OCI-LY7 (cell line): Measurements from ENCODE around the gene RAB19. TPM values are rescaled to one million over a fixed set of nuclear protein-coding genes. Genes with fewer than 3 reads are reported as not detected.
"Not testable (repeated sequence)": the region's sequence is repeated elsewhere in the genome, so short reads cannot be mapped to it uniquely, and the experiment has no call there.

Experiments used
- BruUV-seq: library from RNA; stranded (reverse); fragments of 400-500 nt; replicated peaks from 2 replicates; lab custom pipeline; 2021; lab: Mats Ljungman, UMichigan
- CTCF ChIA-PET: fragments of 300-600 bp; sonication (Branson Sonifier 250); formaldehyde crosslinking; loops from one replicate; lab custom pipeline; 2022; ENCODE audit warnings: antibody characterized with exemption; ENCODE audit not compliant: unreplicated experiment; lab: Charles Lee
- POLR2A ChIA-PET: fragments of 300-600 bp; sonication (Branson Sonifier 250); formaldehyde crosslinking; loops from one replicate; lab custom pipeline; 2022; ENCODE audit warnings: antibody characterized with exemption; lab: Charles Lee
- DNase-seq: peaks from one replicate; pipeline ENCODE4 v3.0.0-alpha.2; 2015; ENCODE audit warnings: low spot score
- H2AFZ ChIP-seq: fragments of 200-600 bp; sonication (generic), shearing (Covaris generic); 2 replicates; pipeline ENCODE4 v1.6.1; 2014; ENCODE audit warnings: mild to moderate bottlenecking, antibody characterized with exemption, low read length, moderate library complexity
- H3K27ac ChIP-seq: fragments of 200-600 bp; sonication (generic); 2 replicates; pipeline ENCODE4 v1.5.1; 2014; ENCODE audit warnings: mixed run types, low read depth, mild to moderate bottlenecking, moderate library complexity, low read length, inconsistent platforms; ENCODE audit not compliant: poor library complexity, severe bottlenecking
- H3K36me3 ChIP-seq: fragments of 200-600 bp; sonication (generic); 2 replicates; pipeline ENCODE4 v1.6.1; 2014; ENCODE audit warnings: mild to moderate bottlenecking, antibody characterized with exemption, low read length, moderate library complexity, mixed read lengths; ENCODE audit not compliant: insufficient read depth
- H3K4me1 ChIP-seq: fragments of 200-600 bp; sonication (generic); 2 replicates; pipeline ENCODE4 v1.5.1; 2014; ENCODE audit warnings: mild to moderate bottlenecking, low read length; ENCODE audit not compliant: insufficient read depth, poor library complexity, severe bottlenecking
- H3K4me2 ChIP-seq: fragments of 200-600 bp; sonication (generic); 2 replicates; pipeline ENCODE4 v1.6.1; 2014; ENCODE audit warnings: mild to moderate bottlenecking, low read length
- H3K4me3 ChIP-seq: fragments of 200-600 bp; sonication (generic); 2 replicates; pipeline ENCODE4 v1.5.1; 2014; ENCODE audit warnings: mild to moderate bottlenecking, low read depth, low read length; ENCODE audit not compliant: poor library complexity, severe bottlenecking
- H3K79me2 ChIP-seq: fragments of 200-600 bp; sonication (generic); 2 replicates; pipeline ENCODE4 v1.6.1; 2016; ENCODE audit warnings: low read depth, mild to moderate bottlenecking, low read length, moderate library complexity, mixed read lengths; ENCODE audit not compliant: insufficient read depth
- H3K9me2 ChIP-seq: fragments of 200-600 bp; sonication (generic); 2 replicates; pipeline ENCODE4 v1.6.1; 2016; ENCODE audit warnings: mild to moderate bottlenecking, low read length, mixed read lengths; ENCODE audit not compliant: insufficient read depth
- H3K9me3 ChIP-seq: fragments of 200-600 bp; sonication (generic); 2 replicates; pipeline ENCODE4 v1.6.1; 2014; ENCODE audit warnings: mild to moderate bottlenecking, mixed run types, low read length, mixed read lengths
- H4K20me1 ChIP-seq: fragments of 200-600 bp; sonication (generic); 2 replicates; pipeline ENCODE4 v1.6.1; 2014; ENCODE audit warnings: mild to moderate bottlenecking, antibody characterized with exemption, low read length, moderate library complexity, mixed read lengths; ENCODE audit not compliant: insufficient read depth
- CTCF ChIP-seq: fragments of 200-600 bp; sonication (generic); conservative IDR thresholded peaks from 2 replicates; pipeline ENCODE4 v1.5.1; 2014; ENCODE audit warnings: mild to moderate bottlenecking, antibody characterized with exemption, low read length, moderate library complexity, mixed read lengths
- EZH2phosphoT487 ChIP-seq: fragments of 200-600 bp; sonication (generic); IDR thresholded peaks from 2 replicates; pipeline ENCODE4 v1.6.1; 2018; ENCODE audit warnings: low read depth, borderline replicate concordance, mild to moderate bottlenecking, mixed run types, antibody characterized with exemption, low read length, moderate library complexity, mixed read lengths
- intact Hi-C: fragments of 100-400 bp; cut with micrococcal nuclease; formaldehyde crosslinking; loops from one replicate; pipeline ENCODE4 v1.10.0; 2022; ENCODE audit not compliant: unreplicated experiment
- total RNA-seq, 2 experiments: library from RNA; depleted of rRNA in 1 of 2; stranded (reverse); fragments of >200 nt in 1 of 2; shearing (Covaris generic) in 1 of 2; gene quantifications; 2 replicates each; pipeline ENCODE4 v1.2.3, GENCODE V29; 2014 to 2022

Gene RAB19
- total RNA-seq, 2 experiments from 2014 or later, result not detected

GRCh38 chr7:140404565-140405065 is 757 bp downstream of the RAB19 start:
- DNase-seq, result no peak
- Histone ChIP-seq H3K4me2 (no peak overlapping the region; the same call in 1 of the 2 replicates), H4K20me1 (no peaks in the 10 kb centered on the region), H3K79me2 (no peaks in the 10 kb centered on the region), H3K36me3 (no peaks in the 10 kb centered on the region), H3K4me3 (no peak overlapping the region), H3K9me3 (no peaks in the 10 kb centered on the region), H3K9me2 (no peaks in the 10 kb centered on the region), H2AFZ (no peak overlapping the region), H3K27ac (no peak overlapping the region), H3K4me1 (no peaks in the 10 kb centered on the region)
- BruUV-seq, result no TSS peak
- TF ChIP-seq EZH2phosphoT487, result no peak
- TF ChIP-seq CTCF, result no peak
- CTCF ChIA-PET, result no interaction called here
- POLR2A ChIA-PET, result no interaction called here
- intact Hi-C loops, result no loop called here

DNA sequence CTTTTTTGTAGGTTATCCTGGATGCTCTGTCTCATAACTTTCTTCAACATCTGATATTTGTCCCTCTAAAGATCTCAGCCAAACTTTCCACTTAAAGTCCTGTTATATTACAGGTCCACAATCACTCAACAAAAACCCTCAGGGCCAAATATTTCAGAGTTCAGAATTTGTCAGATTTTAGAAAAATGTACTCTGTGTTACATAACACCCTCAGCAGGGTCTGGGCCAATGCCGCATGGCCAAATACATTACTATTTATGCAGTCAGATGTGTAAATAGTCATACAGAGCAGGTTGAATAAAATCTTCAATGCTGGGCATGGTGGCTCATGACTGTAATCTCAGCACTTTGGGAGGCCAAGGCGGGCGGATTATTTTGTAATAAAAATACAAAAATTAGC is 11.5 kb downstream of the RAB19 start:
- no peak overlapping the region for H2AFZ ChIP-seq
- ChIA-PET POLR2A (no interaction called here), CTCF (no interaction called here)
- intact Hi-C loops, result no loop called here
- TF ChIP-seq CTCF (no peak), EZH2phosphoT487 (no peak)
- H3K27ac ChIP-seq, result no peak overlapping the region
- H3K36me3 ChIP-seq, result no peaks in the 10 kb centered on the region
- no TSS peak for BruUV-seq
- no peaks in the 10 kb centered on the region for H3K4me1 ChIP-seq
- H3K9me3 ChIP-seq, result no peaks in the 10 kb centered on the region
- no peaks in the 10 kb centered on the region for H4K20me1 ChIP-seq
- H3K9me2 ChIP-seq, result no peaks in the 10 kb centered on the region
- no peak for DNase-seq
- no peak overlapping the region for H3K4me3 ChIP-seq
- H3K79me2 ChIP-seq, result no peaks in the 10 kb centered on the region
- no peak overlapping the region for H3K4me2 ChIP-seq

DNA sequence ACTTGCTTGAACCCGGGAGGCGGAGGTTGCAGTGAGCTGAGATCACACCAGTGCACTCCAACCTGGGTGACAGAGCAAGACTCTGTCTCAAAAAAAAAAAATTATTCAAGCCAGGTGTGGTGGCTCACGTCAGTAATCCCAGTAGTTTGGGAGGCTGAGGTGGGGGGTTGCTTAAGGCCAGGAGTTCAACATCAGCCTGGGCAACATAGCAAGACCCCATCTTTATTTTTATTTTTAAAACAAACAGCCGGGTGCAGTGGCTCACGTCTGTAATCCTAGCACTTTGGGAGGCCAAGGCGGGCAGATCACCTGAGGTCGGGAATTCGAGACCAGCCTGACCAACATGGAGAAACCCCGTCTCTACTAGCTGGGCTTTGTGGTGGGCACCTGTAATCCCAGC is 12.0 kb downstream of the RAB19 start:
- H3K4me1 ChIP-seq, BruUV-seq, H3K4me3 ChIP-seq, CTCF ChIA-PET, H3K9me3 ChIP-seq, H3K79me2 ChIP-seq, H2AFZ ChIP-seq, intact Hi-C loops, DNase-seq, POLR2A ChIA-PET, H3K27ac ChIP-seq, H3K9me2 ChIP-seq, H3K4me2 ChIP-seq, H4K20me1 ChIP-seq, H3K36me3 ChIP-seq: not testable (repeated sequence)
